GM12872 (cell line): ENCODE data around the gene FGF1.

Source experiments
- TF ChIP-seq, protein P1 (sequence below): IDR thresholded peaks from 3 replicates; pipeline ENCODE4 v1.5.1; 2011; ENCODE audit warnings: low read depth, mild to moderate bottlenecking, low read length, moderate library complexity; ENCODE audit not compliant: insufficient read depth

FGF1 gene

DNA sequence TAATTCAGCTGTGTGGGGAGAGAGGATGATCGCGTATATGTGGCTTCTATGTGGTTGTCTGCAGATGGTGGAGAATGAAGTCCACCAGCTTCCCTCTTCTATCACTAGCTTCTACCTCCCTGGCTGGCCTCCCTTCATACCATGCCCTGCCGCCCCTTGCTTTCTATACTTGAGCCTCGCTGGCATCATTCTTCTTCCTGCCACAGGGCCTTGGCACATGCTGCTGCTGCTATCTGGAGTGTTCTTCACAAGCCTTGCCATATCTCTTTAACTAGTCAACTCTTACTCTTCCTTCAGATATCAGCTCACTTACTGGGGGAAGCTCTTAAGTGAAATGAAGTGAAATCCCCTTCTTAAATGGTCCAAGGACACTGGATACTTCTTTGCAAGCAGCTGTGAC is 100.4 kb downstream of the FGF1 start:
- TF ChIP-seq, protein P1, sequence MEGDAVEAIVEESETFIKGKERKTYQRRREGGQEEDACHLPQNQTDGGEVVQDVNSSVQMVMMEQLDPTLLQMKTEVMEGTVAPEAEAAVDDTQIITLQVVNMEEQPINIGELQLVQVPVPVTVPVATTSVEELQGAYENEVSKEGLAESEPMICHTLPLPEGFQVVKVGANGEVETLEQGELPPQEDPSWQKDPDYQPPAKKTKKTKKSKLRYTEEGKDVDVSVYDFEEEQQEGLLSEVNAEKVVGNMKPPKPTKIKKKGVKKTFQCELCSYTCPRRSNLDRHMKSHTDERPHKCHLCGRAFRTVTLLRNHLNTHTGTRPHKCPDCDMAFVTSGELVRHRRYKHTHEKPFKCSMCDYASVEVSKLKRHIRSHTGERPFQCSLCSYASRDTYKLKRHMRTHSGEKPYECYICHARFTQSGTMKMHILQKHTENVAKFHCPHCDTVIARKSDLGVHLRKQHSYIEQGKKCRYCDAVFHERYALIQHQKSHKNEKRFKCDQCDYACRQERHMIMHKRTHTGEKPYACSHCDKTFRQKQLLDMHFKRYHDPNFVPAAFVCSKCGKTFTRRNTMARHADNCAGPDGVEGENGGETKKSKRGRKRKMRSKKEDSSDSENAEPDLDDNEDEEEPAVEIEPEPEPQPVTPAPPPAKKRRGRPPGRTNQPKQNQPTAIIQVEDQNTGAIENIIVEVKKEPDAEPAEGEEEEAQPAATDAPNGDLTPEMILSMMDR = no peak

DNA sequence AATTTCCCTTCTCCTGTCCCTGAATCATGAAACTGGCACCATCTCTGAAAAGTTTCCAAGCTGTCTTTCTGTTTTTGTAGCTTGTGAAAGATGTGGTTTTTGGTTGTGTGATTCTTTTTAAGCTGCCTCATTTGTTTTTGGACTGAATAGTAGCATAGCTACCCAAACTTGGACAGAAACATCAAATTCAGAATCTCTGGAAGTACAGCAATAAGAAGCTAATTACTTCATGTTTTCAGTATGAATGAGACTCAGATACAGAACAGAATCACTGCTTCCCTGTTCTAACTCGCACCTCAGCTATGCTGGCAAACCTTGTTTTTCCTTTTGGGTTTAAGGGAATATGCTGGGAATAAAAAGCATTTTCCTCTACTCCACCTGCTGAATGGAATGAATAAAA is 101.0 kb downstream of the FGF1 start:
- TF ChIP-seq, protein P1 = no peak

DNA sequence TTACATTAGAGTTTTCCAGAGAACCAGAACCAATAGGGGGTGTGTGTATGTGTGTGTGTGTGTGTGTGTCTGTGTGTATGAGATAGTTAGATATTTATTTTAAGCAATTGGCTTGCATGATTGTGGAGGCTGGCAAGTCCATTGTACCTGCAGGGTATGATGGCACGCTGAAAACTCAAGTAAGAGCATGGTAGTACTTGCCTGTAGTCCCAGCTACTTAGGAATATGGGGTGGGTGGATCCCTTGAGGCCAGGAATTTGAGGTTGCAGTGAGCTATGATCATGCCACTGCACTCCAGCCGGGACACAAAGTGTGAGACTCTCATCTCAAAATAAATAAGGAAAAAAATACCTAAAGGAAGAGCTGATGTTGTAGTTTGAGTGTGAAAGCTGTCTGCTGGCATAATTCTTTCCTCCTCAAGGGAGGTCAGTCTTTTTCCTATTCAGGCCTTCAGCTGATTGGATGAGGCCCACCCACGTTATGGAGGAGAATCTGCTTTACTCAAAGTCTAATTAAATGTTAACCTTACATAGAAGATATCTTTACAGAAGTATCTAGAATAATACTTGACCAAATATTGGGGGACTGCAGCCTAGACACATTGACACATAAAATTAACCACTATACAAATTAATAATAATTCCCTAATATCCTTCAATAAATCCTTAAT is 107.6 kb downstream of the FGF1 start:
- TF ChIP-seq, protein P1 = no peak

DNA sequence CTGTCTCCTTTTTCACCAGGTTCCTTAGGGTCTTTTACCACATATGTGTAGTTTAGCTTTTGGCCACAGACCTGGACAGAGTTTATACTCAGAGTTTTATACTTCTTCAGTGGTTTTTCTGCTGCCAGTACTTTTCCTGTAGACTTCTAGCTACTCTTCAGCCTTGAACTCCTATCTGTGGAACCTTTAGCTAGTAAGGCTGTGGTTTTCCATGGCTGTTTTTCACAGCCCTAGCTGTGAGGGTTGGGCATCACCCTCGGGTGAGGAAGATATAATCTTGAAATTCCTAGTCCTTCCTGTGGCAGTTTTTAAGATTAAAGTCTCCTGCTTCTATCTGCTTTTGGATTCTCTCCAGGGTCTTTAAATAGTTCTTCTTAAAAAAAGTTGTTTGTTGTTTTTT is 109.1 kb downstream of the FGF1 start:
- TF ChIP-seq, protein P1 = no peak

DNA sequence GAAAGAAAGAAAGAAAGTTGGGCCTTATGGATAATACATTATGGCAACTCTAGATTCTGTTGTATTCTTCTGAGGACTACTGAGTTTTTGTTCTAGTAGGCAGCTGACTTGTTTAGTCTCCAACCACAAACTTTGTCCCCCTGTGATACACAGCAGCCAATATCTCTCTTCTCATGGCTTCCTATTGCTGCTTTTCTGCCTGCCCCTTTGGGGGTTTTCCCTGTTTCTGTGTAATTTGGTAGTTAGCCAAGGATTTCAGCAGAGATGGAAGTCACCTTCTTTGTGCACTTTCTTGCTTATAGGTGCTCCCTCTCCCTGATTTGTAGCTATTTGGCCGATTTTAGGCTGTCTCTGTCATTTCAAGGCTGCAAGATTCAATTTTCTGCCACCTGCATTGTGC is 109.6 kb downstream of the FGF1 start:
- TF ChIP-seq, protein P1 = no peak

DNA sequence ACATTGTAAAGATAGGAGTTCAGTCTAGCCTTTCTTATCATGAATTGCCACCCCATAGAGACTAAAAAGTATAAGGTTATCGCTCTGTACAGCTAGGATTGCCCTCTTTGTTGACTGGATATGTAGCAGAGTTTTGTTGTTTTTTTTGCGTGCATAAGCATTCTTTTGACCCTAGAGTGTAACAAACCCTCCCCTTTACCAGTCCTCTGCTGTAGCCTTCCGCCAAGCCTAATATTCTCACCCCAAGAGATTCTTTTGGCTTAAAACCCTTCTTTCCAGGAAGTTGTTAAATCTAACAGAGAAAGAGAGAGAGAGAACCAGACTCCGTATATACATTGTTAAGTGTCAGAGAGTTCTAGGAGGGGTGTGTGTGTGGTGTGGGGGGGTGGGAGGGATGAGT is 113.9 kb downstream of the FGF1 start:
- TF ChIP-seq, protein P1 = no peak

DNA sequence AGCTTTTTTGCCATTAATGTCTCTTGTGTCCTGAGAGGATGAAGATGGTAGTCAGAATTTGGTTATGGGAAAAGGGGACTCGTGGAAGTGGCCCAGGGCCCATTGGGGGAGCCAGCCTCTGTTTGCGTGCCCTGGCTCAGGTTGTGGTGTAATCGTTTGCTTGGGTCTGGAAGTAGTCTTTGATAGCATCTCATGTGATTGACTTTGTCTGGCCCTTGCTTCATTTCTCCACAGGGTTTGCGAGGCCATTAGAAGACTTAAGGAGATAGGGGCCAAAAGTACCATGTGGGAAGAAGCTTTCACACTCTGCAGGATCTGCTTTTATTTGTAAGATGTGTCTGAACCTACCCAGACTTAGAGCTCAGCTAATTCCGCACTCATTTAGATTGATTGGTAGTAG is 114.5 kb downstream of the FGF1 start:
- TF ChIP-seq, protein P1 = no peak
